M059J (cell line): Measurements from ENCODE around the gene B3GNT8. TPM values are rescaled to one million over a fixed set of nuclear protein-coding genes. Genes with fewer than 3 reads are reported as not detected.
"Not testable (repeated sequence)": the region's sequence is repeated elsewhere in the genome, so short reads cannot be mapped to it uniquely, and the experiment has no call there.

Experiments used
- DNase-seq: peaks from one replicate; pipeline ENCODE4 v3.0.0-alpha.2; 2012; ENCODE audit warnings: low read depth
- total RNA-seq: library from RNA; depleted of rRNA; stranded (reverse); fragments of >200 nt; shearing (Covaris generic); gene quantifications from 2 replicates; pipeline ENCODE4 v1.2.3, GENCODE V29; 2014

The B3GNT8 gene
- total RNA-seq, 1 experiment from 2014 or later = not detected

- no peak for DNase-seq
Measured at GRCh38 chr19:41415154-41415571, 12.0 kb downstream of the B3GNT8 start.

GRCh38 chr19:41414461-41414860 is 12.7 kb downstream of the B3GNT8 start:
- DNase-seq = no peak

GRCh38 chr19:41413947-41414346 is 13.2 kb downstream of the B3GNT8 start:
- DNase-seq = no peak

GRCh38 chr19:41412953-41413352 is 14.2 kb downstream of the B3GNT8 start:
- no peak for DNase-seq

- peak; percentile 13 for DNase-seq
Measured at GRCh38 chr19:41411968-41412265, 15.3 kb downstream of the B3GNT8 start.

GRCh38 chr19:41411100-41411967 is 15.8 kb downstream of the B3GNT8 start:
- no peak for DNase-seq

GRCh38 chr19:41410336-41411054 is 16.7 kb downstream of the B3GNT8 start:
- DNase-seq = no peak

GRCh38 chr19:41409288-41409687 is 17.9 kb downstream of the B3GNT8 start:
- DNase-seq = peak; percentile 77

- DNase-seq = not testable (repeated sequence)
Measured at GRCh38 chr19:41408846-41409245, 18.3 kb downstream of the B3GNT8 start.

- DNase-seq = no peak
Measured at GRCh38 chr19:41408256-41408655, 18.9 kb downstream of the B3GNT8 start.

GRCh38 chr19:41407271-41407670 is 19.9 kb downstream of the B3GNT8 start:
- no peak for DNase-seq

GRCh38 chr19:41405776-41406175 is 21.4 kb downstream of the B3GNT8 start:
- no peak for DNase-seq

- no peak for DNase-seq
Measured at GRCh38 chr19:41403181-41403970, 23.8 kb downstream of the B3GNT8 start.

- DNase-seq = no peak
Measured at GRCh38 chr19:41402010-41402409, 25.2 kb downstream of the B3GNT8 start.

GRCh38 chr19:41401483-41401882 is 25.7 kb downstream of the B3GNT8 start:
- DNase-seq = no peak

- no peak for DNase-seq
Measured at GRCh38 chr19:41399525-41399924, 27.6 kb downstream of the B3GNT8 start.

- no peak for DNase-seq
Measured at GRCh38 chr19:41399091-41399490, 28.1 kb downstream of the B3GNT8 start.

- DNase-seq = no peak
Measured at GRCh38 chr19:41398598-41398997, 28.6 kb downstream of the B3GNT8 start.

GRCh38 chr19:41398050-41398418 is 29.1 kb downstream of the B3GNT8 start:
- DNase-seq = no peak

GRCh38 chr19:41397086-41398049 is 29.8 kb downstream of the B3GNT8 start, which contains the start of the genes BCKDHA and EXOSC5:
TSS of gene BCKDHA (plus strand) at chr19:41397818. CDS start at chr19:41397828, 10 bp downstream.
TSS of gene EXOSC5 (minus strand) at chr19:41397359. CDS start at chr19:41397328, 31 bp downstream.
- DNase-seq = peak; percentile 100

- DNase-seq = no peak
Measured at GRCh38 chr19:41395355-41395754, 31.8 kb downstream of the B3GNT8 start.
